ENCODE measurements around the gene KCNJ6.

The KCNJ6 gene

GRCh38 chr21:37837381-37837780 lies 78.9 kb downstream of the KCNJ6 start (continued):
- TF ChIP-seq OSR1 (CRISPR knock-in tag; IDR thresholded peaks at IDR 0.05): no peak

GRCh38 chr21:37835481-37835880 lies 80.8 kb downstream of the KCNJ6 start:
- no peak for ATAC-seq
- TF ChIP-seq TCF4 (CRISPR knock-in tag; IDR thresholded peaks at IDR 0.05; ENCODE audit: borderline replicate concordance): no peak
- no peak for TF ChIP-seq POU6F1 (CRISPR knock-in tag; IDR thresholded peaks at IDR 0.05; ENCODE audit: borderline replicate concordance, low read depth)
- no peak for TF ChIP-seq ZNF70 (CRISPR knock-in tag; IDR thresholded peaks at IDR 0.05)
- no peak for TF ChIP-seq ZC3H10 (CRISPR knock-in tag; IDR thresholded peaks at IDR 0.05)
- TF ChIP-seq ARNTL (CRISPR knock-in tag; IDR thresholded peaks at IDR 0.05; ENCODE audit: borderline replicate concordance, low read depth): no peak
- TF ChIP-seq ZNF8 (CRISPR knock-in tag; IDR thresholded peaks at IDR 0.05): no peak

- ATAC-seq: no peak
- TF ChIP-seq ZFP30 (CRISPR knock-in tag; IDR thresholded peaks at IDR 0.05) (no peak), ARNTL (CRISPR knock-in tag; IDR thresholded peaks at IDR 0.05; ENCODE audit: borderline replicate concordance, low read depth) (no peak), CSRNP3 (CRISPR knock-in tag; IDR thresholded peaks at IDR 0.05) (no peak), ESRRG (CRISPR knock-in tag; IDR thresholded peaks at IDR 0.05) (no peak), TCF4 (CRISPR knock-in tag; IDR thresholded peaks at IDR 0.05; ENCODE audit: borderline replicate concordance) (no peak), PATZ1 (CRISPR knock-in tag; IDR thresholded peaks at IDR 0.05; ENCODE audit: borderline replicate concordance) (no peak), ZNF70 (CRISPR knock-in tag; IDR thresholded peaks at IDR 0.05) (no peak), RARB (CRISPR knock-in tag; IDR thresholded peaks at IDR 0.05) (no peak), ZNF565 (CRISPR knock-in tag; conservative IDR thresholded peaks at IDR 0.05; ENCODE audit: low read depth) (no peak), SNAI2 (CRISPR knock-in tag; IDR thresholded peaks at IDR 0.05) (no peak), PPARA (CRISPR knock-in tag; IDR thresholded peaks at IDR 0.05; ENCODE audit: borderline replicate concordance) (no peak), TSHZ2 (CRISPR knock-in tag; IDR thresholded peaks at IDR 0.05) (no peak), CSDC2 (CRISPR knock-in tag; IDR thresholded peaks at IDR 0.05) (no peak), ISL1 (CRISPR knock-in tag; IDR thresholded peaks at IDR 0.05) (no peak), POU6F1 (CRISPR knock-in tag; IDR thresholded peaks at IDR 0.05; ENCODE audit: borderline replicate concordance, low read depth) (no peak), ZNF8 (CRISPR knock-in tag; IDR thresholded peaks at IDR 0.05) (no peak), ZC3H10 (CRISPR knock-in tag; IDR thresholded peaks at IDR 0.05) (no peak), CREB5 (CRISPR knock-in tag; IDR thresholded peaks at IDR 0.05; ENCODE audit: low read depth) (no peak)
Measured at GRCh38 chr21:37833301-37833700, 83.0 kb downstream of the KCNJ6 start.

Data from SK-N-SH treated with all-trans-retinoic acid at 6 μM for 48 hours (cell line).